Lung (tissue), 12 donors: ENCODE measurements around the gene ZNF483. TPM values are rescaled to one million over a fixed set of nuclear protein-coding genes. Genes with fewer than 3 reads are reported as not detected.

Experiments used
- ATAC-seq: fragments of 200-7000 bp; cut with Tn5 transposase; one replicate; pipeline ENCODE4 v1.9.1; 2020; ENCODE audit warnings: moderate number of reproducible peaks; ENCODE audit not compliant: insufficient read depth, low FRiP score
- DNase-seq, 3 donors: peaks; one replicate each; pipeline ENCODE4 v3.0.0-alpha.2; 2013 to 2017
- H3K27ac ChIP-seq, 2 donors: one replicate each; pipeline ENCODE4 v1.5.1; 2013; ENCODE audit warnings: mild to moderate bottlenecking in 2 of 2, moderate library complexity in 2 of 2, control low read depth in 1 of 2, inconsistent platforms in 1 of 2, low read depth in 1 of 2, low read length in 1 of 2
- H3K27me3 ChIP-seq, 3 donors: one replicate each; pipeline ENCODE4 v1.5.1; 2013; ENCODE audit warnings: low read length in 2 of 3; ENCODE audit not compliant: control insufficient read depth in 3 of 3, insufficient read depth in 3 of 3
- H3K36me3 ChIP-seq, 4 donors: one replicate each; pipeline ENCODE4 v1.5.1; 2013; ENCODE audit warnings: low read length in 4 of 4, mild to moderate bottlenecking in 1 of 4, moderate library complexity in 1 of 4; ENCODE audit not compliant: control insufficient read depth in 4 of 4, insufficient read depth in 4 of 4
- H3K4me1 ChIP-seq, 5 donors: one replicate each; pipeline ENCODE4 v1.5.1; 2013; ENCODE audit warnings: low read length in 5 of 5, mild to moderate bottlenecking in 2 of 5, moderate library complexity in 1 of 5; ENCODE audit not compliant: control insufficient read depth in 5 of 5, insufficient read depth in 5 of 5
- H3K4me3 ChIP-seq: one replicate; pipeline ENCODE4 v1.5.1; 2013; ENCODE audit warnings: mild to moderate bottlenecking, control low read depth, moderate library complexity
- H3K9ac ChIP-seq, 2 donors: one replicate each; pipeline ENCODE4 v1.5.1; 2013; ENCODE audit warnings: low read length in 2 of 2, control low read depth in 1 of 2; ENCODE audit not compliant: insufficient read depth in 1 of 2
- H3K9me3 ChIP-seq, 4 donors: one replicate each; pipeline ENCODE4 v1.5.1; 2013; ENCODE audit warnings: low read length in 3 of 4, mild to moderate bottlenecking in 1 of 4, moderate library complexity in 1 of 4; ENCODE audit not compliant: control insufficient read depth in 4 of 4, insufficient read depth in 3 of 4
- WGBS, 2 donors: extraction: QIAGEN DNeasy Blood & Tissue Kit; methylation state at CpG; one replicate each; pipeline ENCODE4 v1.1.7; 2013; 5-methylcytosine and 5-hydroxymethylcytosine counted together
- polyA plus RNA-seq, 2 donors: library from polyadenylated mRNA; stranded (reverse); fragments of 200-250 nt; gene quantifications; one replicate each; pipeline ENCODE4 v1.2.1, GENCODE V29; 2013
- total RNA-seq, 2 donors: library from RNA; depleted of rRNA in 1 of 2; stranded (reverse); fragments of >200 nt in 1 of 2; gene quantifications; one replicate each; pipeline ENCODE4 v1.2.1, GENCODE V29; 2014 to 2021
- TF ChIP-seq, protein P1 (sequence below): IDR thresholded peaks from 2 replicates; pipeline ENCODE4 v1.5.1; 2012; ENCODE audit warnings: mild to moderate bottlenecking; ENCODE audit errors: control extremely low read depth, extremely low read depth
- donor health status: control.
- donor health status: control.
- donor health status: Bipolar disorder and iron deficiency.
- donor health status: healthy.
- donor health status: DM: yes; HTN: yes; CAD: no.

Gene ZNF483
- total and polyA plus RNA-seq, 4 donors = 0.14 to 20.6 (median 2.8) TPM

DNA sequence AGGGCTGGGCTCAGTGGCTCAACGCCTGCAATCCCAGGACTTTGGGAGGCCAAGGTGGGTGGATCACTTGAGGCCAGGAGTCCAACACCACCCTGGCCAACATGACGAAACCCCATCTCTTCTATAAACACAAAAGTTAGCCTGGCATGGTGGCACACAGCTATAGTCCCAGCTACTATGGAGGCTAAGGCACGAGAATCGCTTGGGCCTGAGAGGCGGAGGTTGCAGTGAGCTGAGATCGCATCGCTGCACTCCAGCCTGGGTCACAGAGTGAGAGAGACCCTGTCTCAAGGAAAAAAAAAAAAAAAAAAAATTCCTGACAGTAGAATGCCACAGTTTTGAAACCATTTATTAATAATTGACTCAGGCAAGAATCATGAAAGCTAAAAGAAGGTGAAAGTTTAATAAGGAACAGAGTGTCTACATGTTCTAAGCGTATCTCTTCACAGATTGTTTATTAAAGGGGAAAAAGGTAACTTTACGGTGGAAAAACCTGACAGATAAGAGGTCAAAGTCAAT, 80.1 kb downstream of the ZNF483 start:
- Histone ChIP-seq H3K36me3 (no peaks in the 10 kb centered on the region), H3K9me3 (no peaks in the 10 kb centered on the region), H3K27me3 (no peaks in the 10 kb centered on the region), H3K4me3 (no peak overlapping the region), H3K4me1 (peaks cover 0 to 5% (median 0%) of the 10 kb centered on the region in 5 donors), H3K9ac (no peak overlapping the region), H3K27ac (no peak overlapping the region)
- ATAC-seq = no peak
- TF ChIP-seq, protein P1, sequence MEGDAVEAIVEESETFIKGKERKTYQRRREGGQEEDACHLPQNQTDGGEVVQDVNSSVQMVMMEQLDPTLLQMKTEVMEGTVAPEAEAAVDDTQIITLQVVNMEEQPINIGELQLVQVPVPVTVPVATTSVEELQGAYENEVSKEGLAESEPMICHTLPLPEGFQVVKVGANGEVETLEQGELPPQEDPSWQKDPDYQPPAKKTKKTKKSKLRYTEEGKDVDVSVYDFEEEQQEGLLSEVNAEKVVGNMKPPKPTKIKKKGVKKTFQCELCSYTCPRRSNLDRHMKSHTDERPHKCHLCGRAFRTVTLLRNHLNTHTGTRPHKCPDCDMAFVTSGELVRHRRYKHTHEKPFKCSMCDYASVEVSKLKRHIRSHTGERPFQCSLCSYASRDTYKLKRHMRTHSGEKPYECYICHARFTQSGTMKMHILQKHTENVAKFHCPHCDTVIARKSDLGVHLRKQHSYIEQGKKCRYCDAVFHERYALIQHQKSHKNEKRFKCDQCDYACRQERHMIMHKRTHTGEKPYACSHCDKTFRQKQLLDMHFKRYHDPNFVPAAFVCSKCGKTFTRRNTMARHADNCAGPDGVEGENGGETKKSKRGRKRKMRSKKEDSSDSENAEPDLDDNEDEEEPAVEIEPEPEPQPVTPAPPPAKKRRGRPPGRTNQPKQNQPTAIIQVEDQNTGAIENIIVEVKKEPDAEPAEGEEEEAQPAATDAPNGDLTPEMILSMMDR = no peak
- no peak for DNase-seq
- WGBS, 2 donors = 85 to 92% methylated on average over 9 of the region's 9 CpGs

DNA sequence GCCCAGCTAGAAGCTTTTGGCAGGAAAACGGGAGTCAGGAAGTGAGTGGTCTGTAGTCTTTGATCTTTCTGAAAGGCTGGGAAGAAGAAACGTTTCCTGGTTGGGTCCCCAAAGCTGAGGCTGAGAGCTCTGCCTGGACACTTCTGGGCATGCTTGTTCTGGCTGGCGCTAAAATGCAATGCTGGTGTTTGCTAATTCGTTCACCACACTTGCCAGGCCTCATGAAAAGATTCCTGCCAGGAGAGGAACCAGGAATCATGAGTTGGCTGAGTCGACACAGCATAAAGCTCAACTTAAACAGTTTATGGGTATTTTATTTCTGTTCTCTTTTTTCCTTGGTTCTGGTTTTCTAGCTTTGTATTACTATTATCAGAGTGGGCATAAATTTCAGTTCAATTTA, 85.2 kb downstream of the ZNF483 start:
- Histone ChIP-seq H3K9me3 (no peaks in the 10 kb centered on the region), H3K9ac (no peak overlapping the region), H3K4me3 (no peak overlapping the region), H3K4me1 (no peaks in the 10 kb centered on the region), H3K27ac (no peak overlapping the region), H3K36me3 (no peaks in the 10 kb centered on the region), H3K27me3 (no peaks in the 10 kb centered on the region)
- DNase-seq (no peak), ATAC-seq (no peak)
- TF ChIP-seq, protein P1 = no peak
- WGBS, 2 donors = 47 to 65% methylated on average over 5 of the region's 5 CpGs

DNA sequence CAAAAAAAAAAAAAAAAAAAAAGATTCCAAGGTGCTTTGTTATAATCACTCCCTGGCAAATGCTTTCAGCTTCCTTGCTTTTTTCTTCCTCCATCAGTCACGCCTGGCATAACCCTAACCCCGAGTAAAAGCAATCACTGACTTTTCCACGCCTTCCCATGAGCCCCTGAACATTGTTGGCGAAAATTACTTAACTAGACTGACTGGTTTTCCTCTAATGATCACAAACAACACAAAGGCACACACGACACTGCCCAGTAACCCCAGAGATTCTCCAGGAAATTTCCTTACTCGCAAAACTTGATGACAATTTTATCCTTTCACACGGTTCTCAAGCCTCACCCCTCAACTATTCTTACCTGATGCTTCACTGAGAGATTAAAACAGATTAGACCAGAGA, 85.9 kb downstream of the ZNF483 start:
- no peaks in the 10 kb centered on the region for H3K4me1 ChIP-seq
- no peak overlapping the region for H3K4me3 ChIP-seq
- H3K9me3 ChIP-seq = no peaks in the 10 kb centered on the region
- no peak overlapping the region for H3K27ac ChIP-seq
- ATAC-seq (no peak), DNase-seq (no peak)
- no peak overlapping the region for H3K9ac ChIP-seq
- no peaks in the 10 kb centered on the region for H3K27me3 ChIP-seq
- TF ChIP-seq, protein P1 = no peak
- 84 to 91% methylated on average over 7 of the region's 7 CpGs for WGBS, 2 donors
- H3K36me3 ChIP-seq = no peaks in the 10 kb centered on the region

DNA sequence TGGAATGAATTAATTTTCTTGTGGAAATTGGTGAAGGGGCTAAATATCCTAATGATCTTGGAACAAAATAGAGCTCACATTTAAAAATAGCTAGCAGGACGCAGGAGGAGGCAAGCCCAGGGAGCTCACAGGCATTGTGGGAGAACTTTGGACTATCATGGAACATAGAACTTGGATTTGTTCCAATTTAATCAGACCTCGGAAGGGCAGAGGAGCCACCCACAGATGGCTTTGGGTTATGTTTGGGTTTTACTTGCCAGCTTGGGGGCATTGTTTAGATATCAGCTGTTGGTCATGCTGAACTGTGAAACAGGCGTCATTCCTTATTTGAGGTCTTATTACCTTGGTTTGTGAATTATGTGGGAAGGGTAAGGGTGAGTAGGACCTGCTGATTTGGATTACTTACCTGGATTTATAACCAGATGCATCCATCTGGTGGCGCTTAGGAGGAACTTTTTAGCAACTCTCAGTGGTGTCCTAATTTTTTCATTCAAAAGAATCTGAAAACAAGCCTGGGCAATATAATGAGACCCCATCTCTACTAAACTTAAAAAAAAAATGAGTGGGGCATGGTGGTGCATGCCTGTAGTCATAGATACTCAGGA, 88.6 kb downstream of the ZNF483 start:
- WGBS, 2 donors = 45 to 65% methylated on average over 4 of the region's 4 CpGs
- TF ChIP-seq, protein P1 = no peak
- Histone ChIP-seq H3K4me3 (no peak overlapping the region), H3K27me3 (no peaks in the 10 kb centered on the region), H3K4me1 (no peaks in the 10 kb centered on the region), H3K36me3 (no peaks in the 10 kb centered on the region), H3K9me3 (no peaks in the 10 kb centered on the region), H3K9ac (no peak overlapping the region), H3K27ac (no peak overlapping the region)
- no peak for DNase-seq
- ATAC-seq = no peak
